Endometrial microvascular endothelial cells (primary cell): Measurements from ENCODE around the gene RASAL3. TPM values are rescaled to one million over a fixed set of nuclear protein-coding genes. Genes with fewer than 3 reads are reported as not detected.
"Not testable (repeated sequence)": the region's sequence is repeated elsewhere in the genome, so short reads cannot be mapped to it uniquely, and the experiment has no call there.

Experiments
- in situ Hi-C: cut with HindIII; loops from 2 replicates; pipeline ENCODE4 v1.10.0; 2017; ENCODE audit warnings: low sequenced_read_pairs, low pct_unique_long_range_greater_than_20kb; ENCODE audit errors: inconsistent ontology term
- total RNA-seq: library from RNA; depleted of rRNA; stranded (reverse); fragments of >200 nt; gene quantifications from one replicate; pipeline ENCODE4 v1.2.3, GENCODE V29; 2015; ENCODE audit errors: inconsistent ontology term

RASAL3 gene
- total RNA-seq, 1 donor from 2014 or later: 30.0 TPM

DNA sequence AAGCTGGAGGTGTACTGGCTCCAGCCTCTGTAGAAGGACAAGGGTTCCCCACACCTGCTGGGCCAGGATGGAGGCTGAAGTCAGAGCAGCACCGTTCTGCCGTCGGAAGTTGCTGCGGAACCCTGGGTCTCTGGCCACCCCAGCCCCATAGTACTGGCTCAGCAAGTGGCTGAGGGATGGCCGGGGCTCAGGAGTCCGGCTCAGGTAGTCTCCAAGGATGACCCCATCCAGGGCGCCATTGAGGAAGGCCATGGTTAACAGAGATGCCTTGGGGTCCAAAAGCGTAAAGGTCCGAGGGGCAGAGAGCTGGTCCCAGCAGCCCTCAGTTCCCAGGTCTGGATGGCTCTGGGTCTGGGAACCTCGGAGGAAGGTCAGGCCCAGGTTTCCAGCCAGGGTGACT is 11.3 kb upstream of the RASAL3 start:
- in situ Hi-C loops: no loop called here

DNA sequence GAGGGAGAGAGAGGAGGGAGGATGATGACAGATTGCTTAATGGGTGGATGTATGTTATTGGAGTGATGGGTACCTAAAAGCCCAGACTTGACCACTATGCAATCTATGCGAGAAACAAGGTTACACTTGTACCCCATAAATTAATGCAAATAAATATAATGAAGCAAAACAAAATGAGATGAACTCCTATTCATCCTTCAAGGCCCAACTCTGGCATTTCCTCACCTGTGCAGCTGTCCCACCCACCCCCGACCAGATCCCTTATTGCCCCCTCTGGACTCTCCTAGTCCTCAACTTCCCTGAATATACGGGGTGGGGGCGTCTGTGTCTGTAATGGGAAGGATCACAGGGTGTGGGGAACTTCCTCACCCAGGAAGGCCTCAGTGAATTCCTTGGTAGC is 10.8 kb upstream of the RASAL3 start:
- in situ Hi-C loops: no loop called here

DNA sequence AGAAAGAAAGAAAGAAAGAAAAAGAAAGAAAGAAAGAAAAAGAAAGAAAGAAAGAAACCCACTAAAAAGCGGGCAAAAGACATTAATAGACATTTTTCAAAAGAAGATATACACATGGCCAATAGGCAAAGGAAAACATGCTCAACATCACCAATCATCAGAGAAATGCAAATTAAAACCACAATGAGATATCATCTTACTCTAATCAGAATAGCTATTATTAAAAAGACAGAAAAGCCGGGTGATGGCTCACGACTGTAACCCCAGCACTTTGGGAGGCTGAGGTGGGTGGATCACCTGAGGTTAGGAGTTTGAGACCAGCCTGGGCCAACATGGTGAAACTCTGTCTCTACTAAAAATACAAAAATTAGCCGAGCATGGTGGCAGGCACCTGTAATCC is 9.5 kb upstream of the RASAL3 start:
- in situ Hi-C loops: not testable (repeated sequence)

DNA sequence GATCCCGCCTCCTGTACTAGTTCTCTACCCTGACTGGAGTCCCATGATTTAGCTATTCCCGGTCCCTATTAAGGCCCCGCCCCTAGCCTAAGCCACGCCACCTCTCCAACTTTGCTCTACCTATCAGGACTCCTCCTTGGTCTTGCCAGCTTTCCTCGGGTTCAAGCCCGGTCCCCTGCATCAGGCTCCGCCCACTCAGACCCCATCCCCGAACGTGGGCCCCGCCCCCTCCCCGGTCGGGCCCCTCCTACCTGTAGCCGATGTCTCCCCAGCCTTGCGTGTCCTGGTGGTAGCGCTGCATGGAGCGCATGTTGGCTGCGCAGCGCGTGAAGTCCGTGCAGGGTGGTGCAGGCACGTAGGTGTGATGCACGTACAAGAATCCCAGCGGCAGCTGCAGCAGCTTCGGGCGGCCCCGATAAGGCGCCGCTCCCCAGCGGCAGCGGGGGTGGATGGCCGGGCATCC is 7.3 kb upstream of the RASAL3 start:
- in situ Hi-C loops: no loop called here

DNA sequence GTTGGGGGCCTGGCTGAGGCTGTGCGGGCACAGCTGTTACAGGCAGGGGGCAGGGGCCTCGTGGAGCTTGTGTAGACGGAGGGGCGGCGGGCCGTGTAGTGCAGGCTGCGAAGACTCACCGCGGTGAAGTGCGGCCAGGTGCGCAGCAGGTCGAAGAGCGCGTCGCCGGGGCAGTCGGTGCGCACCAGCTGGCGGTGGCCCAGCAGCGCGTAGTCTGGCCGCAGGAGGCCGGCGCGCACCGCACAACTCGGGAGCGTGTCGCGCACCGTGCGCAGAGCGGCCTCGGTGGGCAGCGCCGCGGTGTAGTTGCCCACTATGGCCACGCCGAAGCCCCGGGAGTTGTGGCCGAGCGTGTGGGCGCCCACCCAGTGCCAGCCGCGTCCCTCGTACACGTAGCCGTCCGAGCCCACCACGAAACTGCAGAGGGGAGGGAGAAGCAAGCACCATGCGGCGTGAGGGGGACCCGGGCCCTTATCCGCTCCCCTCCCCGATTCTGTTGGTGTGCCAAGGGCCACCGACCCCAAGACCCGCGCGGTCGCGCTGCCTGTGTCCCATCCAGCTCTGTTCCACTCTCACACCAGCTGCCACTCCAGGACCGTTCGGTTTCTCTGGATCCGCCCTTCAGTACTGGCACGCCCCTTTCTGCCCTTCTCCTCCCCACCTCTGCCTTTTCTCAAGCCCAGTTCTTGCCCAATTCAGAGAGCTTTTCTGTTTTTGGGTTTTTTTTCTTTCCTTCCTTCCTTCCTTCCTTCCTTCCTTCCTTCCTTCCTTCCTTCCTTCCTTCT is 5.4 kb upstream of the RASAL3 start:
- in situ Hi-C loops: no loop called here

DNA sequence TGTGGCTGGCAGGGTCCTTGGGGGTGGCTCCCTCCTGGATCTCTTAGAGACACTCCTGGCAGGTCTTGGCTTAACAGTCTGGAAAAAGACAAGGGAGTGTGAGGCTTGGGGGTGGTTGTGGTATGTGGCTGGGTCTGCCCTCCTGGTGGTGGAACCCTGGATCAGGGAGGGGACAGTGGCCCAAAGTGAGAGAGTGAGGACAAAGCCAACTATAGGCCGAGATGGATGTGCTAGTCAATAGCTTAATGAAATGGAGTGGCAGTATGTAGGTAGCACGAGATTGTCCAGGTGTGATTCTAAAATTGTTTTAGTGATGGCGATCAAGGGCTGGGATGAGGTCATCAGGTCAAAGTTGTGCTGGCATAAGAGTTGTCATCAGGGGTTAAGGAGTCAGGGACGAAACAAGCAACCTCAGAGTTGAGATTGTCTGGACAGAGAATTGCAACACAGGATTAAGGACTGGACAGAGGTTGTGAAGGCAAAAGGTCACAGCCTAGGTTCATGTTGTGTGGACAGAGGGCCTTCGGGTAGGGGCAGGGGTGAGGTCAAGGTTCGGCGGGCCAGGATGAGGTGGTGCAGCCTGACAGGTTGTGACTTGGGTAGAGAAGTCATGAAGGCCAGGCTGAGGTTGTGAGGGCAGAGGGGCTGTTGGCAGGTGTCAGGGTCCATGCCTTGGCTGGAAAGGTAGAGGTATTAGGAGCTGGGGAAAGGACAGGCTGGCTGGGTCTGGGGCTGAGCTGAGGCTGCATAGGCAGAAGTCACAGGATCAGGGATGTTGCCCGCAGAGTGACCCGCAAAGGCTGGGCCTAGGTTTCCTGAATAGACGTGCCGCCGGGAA is 4.5 kb upstream of the RASAL3 start:
- in situ Hi-C loops: no loop called here

DNA sequence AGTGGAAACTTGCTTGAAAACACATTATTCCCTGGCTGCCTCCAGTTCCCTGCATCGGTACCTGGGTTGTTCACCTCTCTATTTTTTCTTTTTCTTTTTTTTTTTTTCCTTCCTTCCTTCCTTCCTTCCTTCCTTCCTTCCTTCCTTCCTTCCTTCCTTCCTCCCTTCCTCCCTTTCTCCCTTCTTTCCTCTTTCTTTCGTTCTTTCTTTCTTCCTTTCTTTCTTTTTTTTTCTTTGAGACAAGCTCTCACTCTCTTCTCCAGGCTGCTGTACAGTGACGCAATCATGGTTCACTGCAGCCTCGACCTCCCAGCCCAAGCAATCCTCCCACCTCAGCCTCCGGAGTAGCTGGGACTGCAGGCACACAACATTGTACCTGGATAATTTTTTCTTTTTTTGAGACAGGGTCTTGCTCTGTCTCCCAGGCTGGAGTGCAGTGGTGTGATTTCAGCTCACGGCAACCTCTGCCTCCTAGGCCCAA is 3.4 kb upstream of the RASAL3 start:
- in situ Hi-C loops: no loop called here

DNA sequence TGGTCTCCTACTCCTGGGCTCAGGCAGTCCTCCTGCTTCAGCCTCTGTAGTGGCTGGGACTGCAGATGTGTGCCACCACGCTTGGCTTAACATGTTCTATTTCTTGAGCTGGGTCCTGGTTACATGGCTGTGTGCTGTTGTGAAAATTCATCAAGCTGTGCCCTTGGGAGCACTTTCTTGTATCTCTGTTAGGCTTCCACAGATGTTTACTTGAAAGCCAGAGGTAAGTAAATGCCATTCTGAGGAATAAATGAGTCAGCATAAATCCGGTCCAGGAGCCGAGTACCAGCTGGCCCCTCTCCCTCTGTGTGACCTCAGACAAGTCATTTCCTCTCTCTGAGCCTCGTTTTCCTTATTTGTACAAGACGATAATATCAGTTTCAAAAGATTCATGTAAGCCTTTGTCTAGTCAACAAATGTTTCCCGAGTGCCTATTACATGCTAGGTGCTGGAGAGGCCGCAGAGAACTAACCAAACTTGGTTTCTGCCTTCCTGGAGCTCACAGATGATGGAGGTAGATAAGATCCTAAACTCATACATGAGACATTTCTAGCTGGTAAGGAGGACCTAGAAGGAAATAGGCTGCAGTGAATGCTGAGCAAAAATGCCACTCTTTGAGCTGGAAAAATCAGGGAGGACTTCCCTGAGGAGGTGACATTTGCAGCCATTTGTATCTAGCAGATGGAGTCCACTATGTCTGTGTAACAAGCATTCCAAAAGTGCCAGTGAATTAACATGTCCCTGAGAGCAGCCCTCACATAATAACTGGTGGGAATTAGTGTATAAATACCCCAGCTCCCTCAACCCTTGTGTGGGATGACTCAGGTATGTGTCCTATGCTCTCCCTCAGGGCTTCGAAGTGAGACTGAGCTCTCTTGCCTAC is 2.7 kb upstream of the RASAL3 start:
- in situ Hi-C loops: no loop called here

DNA sequence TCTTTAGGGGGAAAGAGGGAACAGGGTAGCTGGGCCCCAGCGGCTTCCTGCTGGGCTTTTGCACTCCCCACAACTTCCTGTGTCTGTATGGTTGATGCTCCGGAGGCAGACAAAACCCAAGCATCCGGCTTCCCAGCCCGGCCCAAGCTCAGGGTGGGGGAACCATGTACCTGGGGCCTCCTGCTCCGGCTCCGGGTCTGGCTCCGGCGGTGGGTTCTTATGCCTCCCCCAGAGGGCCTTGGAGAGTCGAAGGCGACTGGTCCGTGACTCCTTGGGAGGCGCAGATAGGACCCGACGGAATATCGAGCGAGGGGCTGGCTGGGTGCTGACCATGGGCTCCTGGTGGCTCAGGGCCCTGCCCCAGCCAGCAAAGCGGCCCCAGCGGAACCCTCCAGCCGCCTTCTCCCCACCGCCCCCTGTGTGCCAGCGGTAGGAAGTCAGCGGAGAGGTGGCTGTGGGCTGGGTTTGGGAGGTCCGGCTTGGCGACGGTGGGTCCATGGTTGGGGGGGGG is 428 bp downstream of the RASAL3 start:
- in situ Hi-C loops: no loop called here

DNA sequence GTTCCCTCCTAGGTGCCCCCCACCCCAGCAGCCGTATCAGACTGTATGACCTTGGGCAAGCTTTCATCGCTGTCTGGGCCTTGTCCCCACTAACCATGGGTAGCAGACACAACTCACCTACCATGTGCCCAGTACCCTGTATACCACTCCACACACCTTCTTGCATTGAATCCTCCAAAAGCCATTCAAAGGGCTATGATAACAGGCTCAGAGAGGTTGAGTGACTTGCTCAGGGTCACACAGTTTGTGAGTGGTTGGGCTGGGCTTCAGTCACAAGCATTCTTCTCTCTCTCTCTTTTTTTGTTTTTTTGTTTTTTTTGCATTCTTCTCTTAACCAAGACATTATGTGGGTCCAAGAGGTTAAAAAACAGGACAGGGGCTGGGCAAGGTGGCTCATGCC is 2.6 kb downstream of the RASAL3 start:
- in situ Hi-C loops: no loop called here

DNA sequence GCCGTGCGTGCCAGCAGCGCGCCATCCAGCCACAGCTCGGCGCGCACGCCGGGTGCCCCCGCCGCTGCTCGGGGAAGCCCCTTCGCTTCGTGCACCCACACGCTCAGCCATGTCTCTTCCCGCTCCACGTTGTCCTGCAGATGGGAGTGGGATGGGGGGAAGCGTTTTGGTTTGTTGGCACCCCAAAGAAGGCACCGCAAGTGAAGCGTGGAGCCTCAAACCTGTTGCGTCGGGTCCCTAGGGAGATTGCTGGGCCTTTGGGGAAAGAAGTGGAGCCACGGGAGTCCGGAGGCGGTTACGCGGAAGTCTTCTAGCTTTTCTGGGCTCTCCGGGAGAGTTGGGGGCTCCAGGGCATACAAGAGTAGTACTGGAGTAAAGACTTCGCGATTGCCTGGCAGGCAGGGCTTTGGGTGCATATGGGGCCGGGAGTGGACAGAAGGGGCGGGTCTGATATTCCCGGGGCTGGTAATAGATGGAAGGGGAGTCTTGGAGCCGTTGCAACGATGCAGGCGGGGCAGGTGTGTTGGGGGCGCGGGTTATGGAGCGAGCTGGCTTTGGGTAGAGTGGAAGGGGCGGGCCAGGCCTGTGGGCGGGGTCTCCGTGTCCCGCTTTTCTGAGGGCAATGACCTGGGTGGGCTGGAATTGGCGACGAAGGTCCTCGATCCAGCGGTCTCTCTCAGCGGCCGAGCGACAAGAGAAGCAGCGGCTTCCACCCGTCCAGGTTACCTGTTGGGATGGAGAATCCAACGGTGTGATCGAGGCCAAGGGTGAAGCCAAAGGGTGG is 6.5 kb downstream of the RASAL3 start:
- in situ Hi-C loops: no loop called here

DNA sequence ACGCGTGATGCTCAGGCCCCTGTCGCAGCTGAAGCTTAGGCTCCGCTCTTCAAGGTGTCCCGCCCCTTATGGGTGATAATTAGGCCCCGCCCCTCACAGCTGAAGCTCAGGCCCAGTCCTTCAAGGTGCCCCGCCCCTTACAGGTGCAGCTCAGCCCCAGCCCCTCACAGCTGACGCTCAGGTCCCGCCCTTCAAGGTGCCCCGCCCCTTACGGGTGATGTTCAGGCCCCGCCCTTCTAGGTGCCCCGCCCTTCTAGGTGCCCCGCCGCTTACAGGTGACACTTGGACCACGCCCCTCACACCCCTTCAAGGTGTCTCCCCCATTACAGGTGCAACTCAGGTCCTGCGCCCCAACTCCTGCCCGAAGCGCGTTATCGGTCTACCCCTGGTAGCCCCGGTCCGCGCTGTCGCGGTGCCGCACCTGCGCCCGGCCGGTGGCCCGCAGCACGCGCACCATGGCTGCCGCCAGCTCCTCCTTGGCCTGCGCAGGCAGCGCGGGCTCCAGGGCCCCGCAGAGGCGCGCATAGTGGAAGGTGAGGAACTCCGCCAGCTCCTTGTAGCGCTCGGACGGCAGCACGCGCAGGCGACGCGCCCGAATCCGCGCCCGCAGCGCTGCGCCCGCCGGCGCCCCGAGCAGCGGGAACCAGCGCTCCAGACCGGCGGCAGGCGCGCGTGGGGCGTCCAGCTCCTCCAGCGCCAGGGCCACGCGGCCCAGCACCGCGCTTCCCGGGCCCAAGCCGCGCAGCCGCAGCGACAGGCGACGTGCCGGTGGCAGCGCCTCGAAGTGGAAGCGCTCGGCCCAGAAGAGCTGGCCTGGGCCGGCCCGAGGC is 7.3 kb downstream of the RASAL3 start:
- in situ Hi-C loops: no loop called here

DNA sequence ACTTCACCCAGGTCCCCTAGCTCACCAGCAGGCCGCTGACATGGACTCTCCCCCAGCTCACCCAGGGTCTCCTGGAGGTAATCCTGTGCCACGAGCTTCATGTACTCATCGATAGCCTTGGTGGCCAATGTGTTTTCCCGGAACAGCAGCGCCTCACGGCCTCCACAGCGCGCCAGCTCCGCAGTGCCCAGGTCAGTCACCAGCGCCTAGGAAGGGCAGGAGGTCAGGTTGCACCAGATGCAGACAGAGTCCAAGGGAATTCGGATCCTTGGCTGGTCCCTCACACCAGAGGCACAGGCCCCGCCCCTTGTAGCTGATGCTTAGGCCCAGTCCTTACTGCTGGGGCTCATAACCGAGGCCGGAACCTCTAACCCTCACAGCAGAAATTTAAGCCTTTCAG is 7.9 kb downstream of the RASAL3 start:
- in situ Hi-C loops: no loop called here

DNA sequence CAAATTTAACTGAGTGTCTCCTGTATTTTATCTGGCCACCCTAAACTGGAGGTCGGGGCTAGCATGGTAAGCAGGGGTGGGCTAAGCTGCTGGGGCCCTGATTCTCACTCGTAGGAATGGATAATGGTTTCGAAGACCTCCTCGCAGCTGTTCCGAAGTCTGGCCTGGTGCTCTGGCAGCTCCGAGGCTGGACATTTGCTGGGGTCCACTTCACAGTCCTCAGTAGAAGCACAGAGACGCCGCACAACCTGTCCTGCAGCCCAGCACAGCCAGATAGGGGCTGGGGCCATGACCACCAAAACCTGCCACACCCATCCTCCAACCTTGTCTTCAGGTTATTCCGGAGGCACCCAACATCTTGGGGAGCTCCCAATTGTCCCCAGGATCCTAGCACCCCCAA is 8.3 kb downstream of the RASAL3 start:
- in situ Hi-C loops: no loop called here

DNA sequence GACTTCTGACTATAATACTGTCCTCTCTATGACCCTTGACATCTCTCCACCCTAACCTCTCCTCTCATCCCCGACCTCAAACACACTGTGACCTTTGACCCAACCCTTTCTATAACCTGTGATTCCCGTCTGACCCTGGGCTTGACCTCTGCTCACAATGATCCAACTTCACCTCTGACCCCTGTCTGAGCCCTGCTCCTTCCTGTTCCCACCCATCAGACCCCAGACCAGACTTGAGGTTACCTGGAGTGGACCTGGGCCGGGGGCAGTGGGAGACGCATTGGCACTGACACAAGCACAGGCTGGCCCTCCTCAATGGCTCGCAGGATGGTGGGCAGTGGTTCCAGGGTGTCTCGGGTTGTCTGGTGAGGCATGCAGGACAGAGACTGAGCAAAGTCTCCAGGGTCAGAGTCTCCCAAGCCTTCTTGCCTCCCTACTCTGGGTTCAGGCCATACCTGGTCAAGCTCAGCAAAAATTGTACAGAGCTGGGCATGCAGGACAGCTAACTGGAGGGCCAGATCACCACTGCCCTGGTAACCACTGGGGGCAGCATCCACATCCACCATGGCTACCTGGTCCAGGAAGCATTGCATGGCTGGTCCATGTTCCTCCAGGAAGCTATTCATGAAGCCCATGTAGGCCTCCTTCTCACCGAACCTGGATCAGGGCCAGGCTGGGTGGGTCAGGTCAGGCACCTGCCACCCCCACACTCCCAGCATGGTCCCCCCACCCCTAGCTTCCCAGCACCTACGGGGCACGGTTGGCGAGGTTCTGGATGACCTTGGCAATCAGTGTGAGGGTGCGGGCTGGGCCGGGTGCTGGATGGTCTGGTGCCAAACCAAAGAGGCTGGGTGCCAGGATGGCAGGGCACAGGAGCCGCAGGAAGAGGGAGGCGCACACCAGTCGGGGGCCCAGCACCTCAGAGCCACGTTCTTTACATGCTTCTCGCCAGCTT is 10.2 kb downstream of the RASAL3 start:
- in situ Hi-C loops: no loop called here

DNA sequence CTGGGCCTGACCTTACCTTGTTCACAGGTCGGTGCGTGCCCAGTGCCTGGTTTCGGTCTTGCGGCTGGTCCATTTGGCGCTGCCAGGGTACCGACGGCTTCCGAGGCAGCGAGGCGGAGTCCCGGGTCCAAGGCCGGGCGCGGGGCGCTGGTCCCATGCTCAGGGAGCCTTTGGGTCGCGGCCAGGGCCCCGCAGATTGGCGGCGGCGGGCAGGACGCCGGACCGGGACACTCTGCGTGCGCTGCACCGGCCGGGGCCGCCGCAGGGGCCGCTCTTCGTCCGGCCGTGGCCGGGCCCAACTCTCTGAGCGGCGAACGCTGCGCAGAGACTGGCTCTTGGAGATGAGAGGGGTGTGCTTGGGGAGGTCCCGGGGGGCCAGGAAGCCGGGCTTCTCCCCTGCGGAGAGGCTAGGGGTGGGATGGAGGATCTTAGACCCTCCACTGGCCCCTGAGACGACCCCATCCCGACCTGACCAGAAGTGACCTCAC is 11.2 kb downstream of the RASAL3 start:
- in situ Hi-C loops: no loop called here
